B cell (primary cell): Measurements from ENCODE around the gene FRMD4A. TPM values are rescaled to one million over a fixed set of nuclear protein-coding genes. Genes with fewer than 3 reads are reported as not detected.

Experiments used
- ATAC-seq: fragments of 200-7000 bp; cut with Tn5 transposase; one replicate; pipeline ENCODE4 v1.10.0; 2021; ENCODE audit warnings: low read depth, mild to moderate bottlenecking, moderate number of reproducible peaks, moderate library complexity
- CTCF ChIA-PET: fragments of 350-600 bp; sonication (Branson Sonifier 250); formaldehyde crosslinking; loops from one replicate; lab custom pipeline; 2021; ENCODE audit warnings: antibody characterized with exemption, inconsistent platforms; lab: Charles Lee
- POLR2A ChIA-PET: fragments of 350-600 bp; sonication (Branson Sonifier 250); formaldehyde crosslinking; loops from one replicate; lab custom pipeline; 2021; ENCODE audit warnings: antibody characterized with exemption; lab: Charles Lee
- DNase-seq: peaks from one replicate; pipeline ENCODE4 v3.0.0; 2013
- H2AFZ ChIP-seq: 2 replicates; pipeline ENCODE4 v1.6.1; 2012; ENCODE audit warnings: mild to moderate bottlenecking, low read depth, low read length; ENCODE audit not compliant: insufficient read depth, poor library complexity, severe bottlenecking
- H3K27ac ChIP-seq, 2 donors: 1 replicate in 1 of 2; 2 replicates in 1 of 2; pipeline ENCODE4 v1.5.1; 2012 to 2013; ENCODE audit warnings: low read length in 2 of 2, mild to moderate bottlenecking in 2 of 2, moderate library complexity in 1 of 2
- H3K27me3 ChIP-seq, 4 experiments: fragments of 200-600 bp in 1 of 4; sonication (generic) in 1 of 4; replicated peaks in 1 of 4; 1 replicate in 2 of 4; 2 replicates in 2 of 4; pipeline versions ENCODE4 v1.6.1 to v1.7.0; 2013 to 2016; ENCODE audit warnings: low read length in 3 of 4, mild to moderate bottlenecking in 2 of 4, mixed read lengths in 1 of 4, moderate library complexity in 1 of 4; ENCODE audit not compliant: insufficient read depth in 4 of 4, control insufficient read depth in 3 of 4; ENCODE audit errors: control extremely low read depth in 1 of 4
- H3K36me3 ChIP-seq, 2 experiments: replicated peaks in 1 of 2; 1 replicate in 1 of 2; 2 replicates in 1 of 2; pipeline versions ENCODE4 v1.6.1 to v1.7.1; 2013; ENCODE audit warnings: low read length in 1 of 2; ENCODE audit not compliant: insufficient read depth in 2 of 2, control insufficient read depth in 1 of 2; ENCODE audit errors: control extremely low read depth in 1 of 2, extremely low read depth in 1 of 2
- H3K4me1 ChIP-seq, 2 donors: fragments of 200-600 bp in 1 of 2; sonication (generic) in 1 of 2; 1 replicate in 1 of 2; 2 replicates in 1 of 2; pipeline versions ENCODE4 v1.5.1 to v1.6.1; 2013 to 2017; ENCODE audit warnings: low read length in 2 of 2; ENCODE audit not compliant: control insufficient read depth in 2 of 2, insufficient read depth in 2 of 2
- H3K4me2 ChIP-seq: replicated peaks from 2 replicates; pipeline ENCODE3; 2012; ENCODE audit warnings: mild to moderate bottlenecking, low read depth, low read length; ENCODE audit not compliant: poor library complexity, severe bottlenecking
- H3K4me3 ChIP-seq, 5 experiments: fragments of 200-600 bp in 1 of 5; sonication (generic) in 1 of 5; 1 replicate in 3 of 5; 2 replicates in 2 of 5; pipeline versions ENCODE4 v1.5.1 to v1.7.0; 2011 to 2016; ENCODE audit warnings: low read length in 4 of 5, mild to moderate bottlenecking in 4 of 5, low read depth in 2 of 5, control low read depth in 1 of 5, moderate library complexity in 1 of 5; ENCODE audit not compliant: insufficient read depth in 1 of 5; ENCODE audit errors: control extremely low read depth in 1 of 5, extremely low read depth in 1 of 5
- H3K79me2 ChIP-seq: fragments of 200-600 bp; sonication (generic); one replicate; pipeline ENCODE4 v1.6.0; 2016; ENCODE audit warnings: low read length; ENCODE audit not compliant: control insufficient read depth, insufficient read depth
- H3K9ac ChIP-seq: fragments of 200-600 bp; sonication (generic); 2 replicates; pipeline ENCODE4 v1.6.1; 2017; ENCODE audit warnings: mild to moderate bottlenecking, low read length, moderate library complexity
- H3K9me3 ChIP-seq, 3 donors: one replicate each; pipeline versions ENCODE4 v1.6.1 to v1.7.1; 2013; ENCODE audit warnings: low read length in 2 of 3; ENCODE audit not compliant: control insufficient read depth in 2 of 3, insufficient read depth in 1 of 3; ENCODE audit errors: control extremely low read depth in 1 of 3
- H4K20me1 ChIP-seq: 2 replicates; pipeline ENCODE4 v1.6.0; 2012; ENCODE audit warnings: mild to moderate bottlenecking, low read length; ENCODE audit not compliant: insufficient read depth, control insufficient read depth, poor library complexity, severe bottlenecking
- H3K27ac Mint-ChIP-seq: one replicate; pipeline ENCODE4 v1.8.0; 2021; ENCODE audit warnings: mixed read lengths
- H3K27me3 Mint-ChIP-seq: one replicate; pipeline ENCODE4 v1.8.0; 2021; ENCODE audit warnings: mixed read lengths
- H3K4me1 Mint-ChIP-seq: one replicate; pipeline ENCODE4 v1.8.0; 2021; ENCODE audit warnings: mixed read lengths
- H3K4me3 Mint-ChIP-seq: one replicate; pipeline ENCODE4 v1.8.0; 2021; ENCODE audit warnings: mixed read lengths
- H3K9me3 Mint-ChIP-seq: one replicate; pipeline ENCODE4 v1.8.0; 2022; ENCODE audit warnings: mixed read lengths; ENCODE audit not compliant: insufficient read depth
- EZH2 ChIP-seq: IDR thresholded peaks from 2 replicates; pipeline ENCODE4 v1.6.1; 2012; ENCODE audit warnings: borderline replicate concordance, low read depth, mild to moderate bottlenecking, moderate library complexity, low read length; ENCODE audit not compliant: insufficient read depth, poor library complexity, severe bottlenecking
- WGBS: methylation state at CpG from one replicate; pipeline ENCODE4 v1.1.5; 2013; ENCODE audit warnings: missing lambda C conversion rate; ENCODE audit not compliant: insufficient coverage; 5-methylcytosine and 5-hydroxymethylcytosine counted together
- intact Hi-C: fragments of 100-400 bp; cut with micrococcal nuclease; formaldehyde crosslinking; loops from one replicate; pipeline ENCODE4 v1.10.0; 2022
- polyA plus RNA-seq: library from polyadenylated mRNA; depleted of rRNA; stranded (reverse); fragments of >200 nt; gene quantifications from 2 replicates; pipeline ENCODE4 v1.2.3, GENCODE V29; 2012
- total RNA-seq, 2 donors: library from RNA; stranded (reverse); fragments of 120-200 nt in 1 of 2; gene quantifications; 1 replicate in 1 of 2; 2 replicates in 1 of 2; pipeline versions ENCODE4 v1.2.3 to v1.2.4, GENCODE V29; 2013 to 2022
- TF ChIP-seq, protein P1 (sequence below): fragments of 200-600 bp; IDR thresholded peaks from one replicate; pipeline ENCODE4 v1.8.0; 2022; ENCODE audit warnings: antibody characterized with exemption, mild to moderate bottlenecking

Gene FRMD4A
- total and polyA plus RNA-seq, 2 donors (not counting 1 experiment from before 2014, with no cell fraction given) = 0.76 to 3.4 TPM

DNA sequence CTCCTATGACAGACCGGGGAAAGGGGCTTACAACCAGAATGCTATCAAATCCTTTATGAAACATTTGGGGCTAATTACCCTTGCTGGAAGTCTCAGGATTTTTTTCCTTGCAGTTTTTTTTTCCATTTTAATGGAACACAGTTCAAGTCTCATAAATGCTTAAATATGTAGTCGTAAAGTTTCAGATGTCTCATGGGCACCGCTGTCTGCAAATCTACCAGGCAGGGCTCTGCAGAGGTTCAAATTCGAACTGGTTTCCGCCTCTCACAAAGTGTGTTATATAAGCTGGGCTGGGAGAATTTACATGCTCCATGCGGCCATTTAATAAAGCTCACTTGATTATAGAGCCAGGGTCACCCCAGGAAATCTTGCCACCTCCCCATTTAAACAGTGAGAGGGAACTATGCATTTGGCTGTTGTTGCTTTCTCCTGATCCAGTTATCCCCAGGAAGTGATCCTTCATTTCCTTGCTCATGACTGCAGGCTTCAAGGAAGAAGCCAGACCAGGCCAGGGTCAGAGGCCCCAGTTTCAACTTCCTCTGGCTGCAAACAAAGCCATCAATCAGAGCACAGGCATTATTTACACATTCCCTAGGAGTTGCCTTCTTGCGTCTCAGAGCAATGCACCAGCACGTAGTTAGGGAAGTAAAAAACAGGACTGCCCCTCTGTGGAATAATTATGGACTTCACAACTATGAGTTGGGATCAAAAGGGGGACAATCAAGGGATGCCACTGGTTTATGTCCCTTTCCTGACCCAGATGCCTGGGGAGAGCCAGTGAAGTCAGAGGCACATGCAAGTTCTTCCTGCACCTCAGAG, 385.1 kb downstream of the FRMD4A start:
- H3K9me3 ChIP-seq = no peaks in the 10 kb centered on the region
- no peaks in the 10 kb centered on the region for H3K79me2 ChIP-seq
- H3K4me3 ChIP-seq = no peak overlapping the region
- H3K4me1 ChIP-seq = no peaks in the 10 kb centered on the region
- H2AFZ ChIP-seq = no peak overlapping the region
- intact Hi-C loops = no loop called here
- Mint-ChIP-seq H3K9me3 (peaks cover 7% of the 10 kb centered on the region), H3K4me1 (no peaks in the 10 kb centered on the region), H3K27ac (no peak overlapping the region), H3K27me3 (peaks cover 7% of the 10 kb centered on the region), H3K4me3 (no peak overlapping the region)
- no peaks in the 10 kb centered on the region for H4K20me1 ChIP-seq
- H3K9ac ChIP-seq = no peak overlapping the region
- no peaks in the 10 kb centered on the region for H3K27me3 ChIP-seq
- no peak overlapping the region for H3K4me2 ChIP-seq
- 52% methylated on average over 2 of the region's 8 CpGs for WGBS
- H3K27ac ChIP-seq = no peak overlapping the region
- ATAC-seq (no peak), DNase-seq (no peak)
- H3K36me3 ChIP-seq = no peaks in the 10 kb centered on the region
- POLR2A ChIA-PET = no interaction called here
- no peak for TF ChIP-seq EZH2
- TF ChIP-seq, protein P1, sequence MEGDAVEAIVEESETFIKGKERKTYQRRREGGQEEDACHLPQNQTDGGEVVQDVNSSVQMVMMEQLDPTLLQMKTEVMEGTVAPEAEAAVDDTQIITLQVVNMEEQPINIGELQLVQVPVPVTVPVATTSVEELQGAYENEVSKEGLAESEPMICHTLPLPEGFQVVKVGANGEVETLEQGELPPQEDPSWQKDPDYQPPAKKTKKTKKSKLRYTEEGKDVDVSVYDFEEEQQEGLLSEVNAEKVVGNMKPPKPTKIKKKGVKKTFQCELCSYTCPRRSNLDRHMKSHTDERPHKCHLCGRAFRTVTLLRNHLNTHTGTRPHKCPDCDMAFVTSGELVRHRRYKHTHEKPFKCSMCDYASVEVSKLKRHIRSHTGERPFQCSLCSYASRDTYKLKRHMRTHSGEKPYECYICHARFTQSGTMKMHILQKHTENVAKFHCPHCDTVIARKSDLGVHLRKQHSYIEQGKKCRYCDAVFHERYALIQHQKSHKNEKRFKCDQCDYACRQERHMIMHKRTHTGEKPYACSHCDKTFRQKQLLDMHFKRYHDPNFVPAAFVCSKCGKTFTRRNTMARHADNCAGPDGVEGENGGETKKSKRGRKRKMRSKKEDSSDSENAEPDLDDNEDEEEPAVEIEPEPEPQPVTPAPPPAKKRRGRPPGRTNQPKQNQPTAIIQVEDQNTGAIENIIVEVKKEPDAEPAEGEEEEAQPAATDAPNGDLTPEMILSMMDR = no peak
- CTCF ChIA-PET = no interaction called here

DNA sequence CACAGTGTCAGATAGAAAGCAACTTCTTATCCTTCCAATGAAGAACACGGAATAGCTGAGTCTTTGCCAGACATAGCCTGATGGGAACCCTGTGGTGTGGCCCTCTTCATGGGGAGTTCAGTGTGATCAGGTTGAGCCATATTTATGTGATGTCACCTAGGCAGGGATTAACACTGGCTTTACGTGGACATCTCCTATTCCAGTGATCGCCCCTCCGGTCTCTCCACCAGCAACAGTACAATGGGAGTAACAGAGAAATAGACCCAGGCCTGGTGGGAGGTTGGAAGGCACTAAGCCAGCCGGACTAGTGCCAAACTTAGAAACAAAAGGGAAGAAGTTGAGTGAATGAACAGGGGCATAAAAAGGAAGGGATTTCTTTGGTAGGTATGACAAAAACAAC, 385.9 kb downstream of the FRMD4A start:
- H3K9me3 Mint-ChIP-seq = peaks cover 7% of the 10 kb centered on the region
- DNase-seq (no peak), ATAC-seq (no peak)
- Histone ChIP-seq H3K4me3 (no peak overlapping the region), H3K4me1 (no peaks in the 10 kb centered on the region), H2AFZ (no peak overlapping the region), H3K4me2 (no peak overlapping the region), H3K27ac (no peak overlapping the region), H3K9ac (no peak overlapping the region), H3K36me3 (no peaks in the 10 kb centered on the region), H3K9me3 (no peaks in the 10 kb centered on the region), H3K79me2 (no peaks in the 10 kb centered on the region), H4K20me1 (no peaks in the 10 kb centered on the region), H3K27me3 (no peaks in the 10 kb centered on the region)
- WGBS = 86% methylated on average over 1 of the region's 5 CpGs
- H3K27me3 Mint-ChIP-seq = peaks cover 7% of the 10 kb centered on the region
- no peak for TF ChIP-seq EZH2
- TF ChIP-seq, protein P1 = no peak
- intact Hi-C loops = no loop called here
- H3K4me1 Mint-ChIP-seq = no peaks in the 10 kb centered on the region
- ChIA-PET POLR2A (no interaction called here), CTCF (no interaction called here)
- no peak overlapping the region for H3K4me3 Mint-ChIP-seq
- no peak overlapping the region for H3K27ac Mint-ChIP-seq
